GM21576 (cell line): ENCODE results near the gene MOV10L1.

Experiments used
- ATAC-seq: cut with Tn5 transposase; IDR thresholded peaks from one replicate; pipeline ENCODE4 v1.9.1; 2021; ENCODE audit warnings: mild to moderate bottlenecking, moderate library complexity; ENCODE audit not compliant: unreplicated experiment

MOV10L1 gene

GRCh38 chr22:50089682-50090411 lies at the start of gene MOV10L1:
Gene MOV10L1 (plus strand): TSS chr22:50090006. CDS start chr22:50090089, 83 bp downstream.
- no peak for ATAC-seq

DNA sequence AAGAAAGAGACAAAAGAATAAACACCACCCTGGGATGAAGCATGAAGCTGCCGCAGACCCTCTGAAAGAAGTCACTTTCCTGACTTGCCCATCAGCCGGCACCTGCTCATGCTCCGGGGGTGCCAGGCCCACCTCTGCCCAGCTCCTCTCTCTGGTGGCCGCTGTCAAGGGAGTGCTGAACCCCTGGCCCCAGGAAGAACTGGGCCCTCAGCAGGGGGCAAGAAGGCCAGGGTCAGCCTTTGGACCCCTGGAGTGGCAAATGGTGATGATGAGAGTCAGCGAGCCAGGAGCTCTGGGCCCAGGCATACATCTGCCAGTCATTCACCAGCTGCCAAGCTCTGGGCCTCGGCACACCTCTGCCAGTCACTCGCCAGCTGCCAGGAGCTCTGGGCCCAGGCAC lies 49.1 kb upstream of the MOV10L1 start:
- no peak for ATAC-seq

DNA sequence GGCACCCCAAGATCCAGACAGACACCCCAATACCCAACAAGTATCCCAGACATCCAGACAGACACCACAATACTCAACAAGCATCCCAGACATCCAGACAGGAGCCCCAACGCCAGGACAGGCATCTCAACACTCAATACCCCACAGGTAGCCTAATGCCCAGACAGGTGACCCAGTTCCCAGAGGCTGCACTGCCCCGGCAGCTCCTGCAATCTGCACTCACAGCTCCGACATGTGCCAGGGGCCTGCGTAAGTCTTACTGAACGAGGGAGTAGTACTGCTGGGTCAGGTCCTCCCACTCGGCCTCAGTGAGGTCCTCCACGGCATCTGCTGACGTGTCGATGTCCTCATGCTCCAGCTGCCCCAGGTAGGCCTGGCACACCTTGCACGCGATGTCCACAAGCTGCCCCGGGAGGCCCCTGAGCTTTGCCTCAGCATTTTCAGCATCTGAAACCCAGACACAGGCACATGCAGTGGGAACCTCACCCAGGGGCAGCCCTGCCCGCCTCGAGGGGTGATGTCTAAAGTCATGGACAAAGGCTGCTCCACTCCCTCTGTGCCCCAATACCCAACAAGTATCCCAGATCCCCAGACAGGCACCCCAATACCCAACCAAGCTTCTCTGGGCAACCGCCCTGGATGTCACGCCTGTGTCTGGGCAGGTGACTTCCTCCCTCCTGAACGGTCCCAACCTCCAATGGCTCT lies 48.3 kb upstream of the MOV10L1 start:
- no peak for ATAC-seq

GRCh38 chr22:50044485-50045118 lies 45.2 kb upstream of the MOV10L1 start:
- ATAC-seq: no peak

GRCh38 chr22:50045211-50046018 lies 44.4 kb upstream of the MOV10L1 start:
- ATAC-seq: no peak

- ATAC-seq: no peak
Observed at GRCh38 chr22:50046019-50046415, 43.8 kb upstream of the MOV10L1 start.

- no peak for ATAC-seq
Observed at GRCh38 chr22:50046481-50047245, 43.1 kb upstream of the MOV10L1 start.

- ATAC-seq: no peak
Observed at GRCh38 chr22:50047346-50047745, 42.5 kb upstream of the MOV10L1 start.

DNA sequence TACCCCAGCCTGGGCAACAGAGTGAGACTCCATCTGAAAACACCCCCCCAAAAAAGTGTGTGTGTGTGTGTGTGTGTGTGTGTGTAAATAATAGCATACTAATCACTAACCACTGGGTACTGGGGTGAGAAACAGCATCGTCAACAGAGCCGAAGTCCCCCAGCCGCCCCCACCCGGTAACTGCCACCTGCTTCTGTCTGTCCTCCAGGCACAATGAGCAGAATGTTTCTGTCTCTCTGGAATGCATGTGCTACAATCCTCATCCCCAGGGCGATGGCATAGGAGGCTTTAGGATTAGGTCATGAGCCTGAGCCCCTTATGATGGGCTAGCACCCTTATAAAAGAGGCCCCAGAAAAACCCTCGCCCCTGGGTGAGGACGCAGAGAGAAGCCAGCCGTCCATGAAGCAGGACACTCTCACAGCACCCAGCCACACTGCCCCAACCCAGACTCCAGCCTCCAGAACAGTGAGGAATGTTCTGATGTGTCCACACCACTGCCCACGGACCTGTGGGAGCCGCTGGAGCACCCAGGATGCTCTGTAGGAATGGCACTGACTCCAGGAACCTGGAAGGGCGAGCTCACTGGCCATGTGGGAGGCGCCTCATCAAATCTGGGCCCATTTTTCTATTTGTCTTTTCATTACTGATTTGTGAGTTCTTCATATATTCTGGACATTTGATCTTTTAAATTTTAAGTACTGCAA lies 41.6 kb upstream of the MOV10L1 start:
- ATAC-seq: no peak

DNA sequence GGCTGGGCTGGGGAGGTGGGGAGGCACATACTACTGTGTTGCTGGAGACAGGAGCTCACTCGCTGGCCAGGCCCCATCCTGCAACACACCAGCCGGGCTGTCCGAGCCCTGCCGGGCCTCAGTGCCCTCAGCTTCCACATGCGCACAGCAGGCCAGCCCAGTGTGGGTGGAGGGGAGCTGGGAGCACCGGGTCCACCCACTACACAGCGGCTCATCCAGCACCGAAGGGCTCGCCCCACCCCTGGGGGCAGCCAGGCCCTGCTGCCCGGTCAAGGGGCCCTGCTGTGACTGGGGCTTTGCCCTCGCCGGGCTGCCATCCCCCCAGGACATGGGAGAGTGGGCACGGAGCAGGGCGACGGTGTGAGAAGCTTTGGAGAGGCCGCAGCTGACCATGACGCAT lies 41.0 kb upstream of the MOV10L1 start:
- ATAC-seq: no peak

DNA sequence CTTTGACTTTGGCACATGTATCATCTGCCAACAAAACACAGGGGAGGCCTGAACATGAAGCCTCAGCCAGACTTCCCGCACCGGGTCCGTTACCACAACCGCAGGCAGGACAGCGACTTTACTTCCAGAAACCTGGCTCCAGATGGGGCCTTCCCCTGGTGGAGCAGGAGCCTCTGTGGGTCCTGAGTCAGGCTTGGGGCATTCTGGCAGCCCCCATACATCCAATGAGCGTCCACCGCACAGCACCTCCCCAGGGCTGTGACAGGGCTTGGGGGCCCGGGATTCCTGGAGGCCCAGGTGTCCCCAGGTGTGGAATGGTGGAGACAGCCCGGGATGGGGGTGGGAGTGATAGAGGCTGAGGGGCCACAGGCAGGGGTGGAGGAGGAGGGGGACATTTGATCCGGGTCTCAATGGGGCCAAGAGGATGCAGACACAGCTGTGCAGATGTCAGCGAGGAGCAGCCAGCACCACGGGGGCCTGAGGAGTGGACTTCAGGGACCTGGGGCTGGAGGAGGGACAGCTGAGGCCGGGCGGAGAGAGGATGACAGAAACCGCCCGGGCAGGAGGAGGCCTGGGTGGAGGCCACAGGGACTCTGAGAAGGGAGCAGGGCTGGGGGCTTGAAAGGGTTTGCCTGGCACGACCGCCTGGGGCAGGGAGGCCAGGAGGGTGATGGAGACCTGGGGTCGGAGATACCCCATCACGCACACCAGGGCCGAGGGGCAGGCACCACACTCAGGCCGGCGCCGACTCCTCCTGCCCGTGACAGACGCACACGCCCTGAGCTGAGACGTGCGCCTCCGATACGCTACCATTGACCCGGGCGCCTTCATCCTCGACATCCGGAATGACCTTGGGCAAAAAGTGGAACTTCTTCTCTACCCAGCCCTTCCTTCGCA lies 40.3 kb upstream of the MOV10L1 start:
- ATAC-seq: no peak

DNA sequence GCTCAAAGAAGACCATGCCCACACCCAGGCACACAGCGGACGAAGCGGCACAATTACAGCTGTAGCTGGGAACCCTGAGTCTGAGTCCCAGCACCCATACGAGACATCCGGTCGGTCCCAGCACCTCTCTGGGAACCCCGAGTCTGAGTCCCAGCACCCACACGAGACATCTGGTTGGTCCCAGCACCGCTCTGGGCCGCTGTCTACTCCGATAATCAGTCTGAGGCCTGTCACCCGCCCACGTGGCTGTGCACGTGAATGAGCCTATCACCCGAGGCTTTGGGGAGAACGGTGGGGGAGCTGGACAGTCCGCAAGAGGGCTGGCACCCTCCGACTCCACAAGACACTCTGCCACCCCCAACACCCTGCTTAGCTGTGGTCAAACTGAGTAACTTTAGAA lies 37.9 kb upstream of the MOV10L1 start:
- no peak for ATAC-seq

DNA sequence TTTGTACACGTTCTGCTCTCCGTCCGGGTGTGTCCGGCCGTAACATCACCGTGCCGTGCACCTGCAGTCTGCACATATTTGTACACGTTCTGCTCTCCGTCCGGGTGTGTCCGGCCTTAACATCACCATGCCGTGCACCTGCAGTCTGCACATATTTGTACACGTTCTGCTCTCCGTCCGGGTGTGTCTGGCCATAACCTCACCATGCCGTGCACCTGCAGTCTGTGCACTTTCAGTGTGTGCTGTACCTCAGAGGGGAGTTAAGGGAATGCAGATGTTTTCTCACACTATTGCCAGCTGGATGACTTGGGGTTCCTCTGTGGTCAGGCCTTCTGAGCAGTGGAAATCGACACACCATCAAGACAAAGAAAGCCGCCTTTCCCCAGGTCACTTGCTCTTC lies 35.9 kb upstream of the MOV10L1 start:
- ATAC-seq: no peak

DNA sequence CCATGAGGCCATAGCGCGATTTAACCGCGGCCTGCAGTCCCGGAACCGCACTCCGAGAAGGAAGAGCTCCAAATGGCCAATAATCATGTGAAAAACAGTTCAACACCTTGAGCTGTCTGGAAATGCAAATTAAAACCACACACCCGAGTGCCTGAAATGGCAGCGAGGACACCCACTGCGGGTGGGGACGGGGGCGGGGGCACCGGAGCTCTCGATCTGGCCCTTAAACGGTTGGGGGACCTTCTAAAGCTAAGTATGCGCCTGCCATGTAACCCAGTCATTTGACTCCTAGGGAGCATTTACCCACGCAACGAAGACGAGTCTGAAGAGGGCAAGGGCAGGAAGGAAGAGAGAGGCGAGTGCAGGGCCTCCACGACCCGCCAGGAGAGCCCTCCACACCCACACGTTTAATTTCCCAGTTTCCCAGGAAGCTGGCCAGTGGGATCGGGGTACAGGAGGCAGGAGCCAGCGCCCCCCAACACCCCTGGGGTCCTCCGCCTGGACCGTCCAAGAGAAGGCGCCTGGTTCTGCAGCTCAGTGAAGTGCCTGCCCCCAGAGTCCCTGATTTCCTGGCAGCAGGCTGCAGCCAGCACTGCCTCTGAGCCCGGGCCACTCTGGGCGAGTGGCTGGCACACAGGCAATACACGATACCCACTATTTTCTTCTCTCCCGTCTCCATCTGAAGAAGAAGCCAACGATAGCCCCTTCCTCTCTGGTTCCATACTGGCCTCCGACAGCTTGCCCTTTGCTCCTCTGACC lies 33.4 kb upstream of the MOV10L1 start:
- ATAC-seq: no peak

GRCh38 chr22:50057278-50058060 lies 32.3 kb upstream of the MOV10L1 start:
- no peak for ATAC-seq

DNA sequence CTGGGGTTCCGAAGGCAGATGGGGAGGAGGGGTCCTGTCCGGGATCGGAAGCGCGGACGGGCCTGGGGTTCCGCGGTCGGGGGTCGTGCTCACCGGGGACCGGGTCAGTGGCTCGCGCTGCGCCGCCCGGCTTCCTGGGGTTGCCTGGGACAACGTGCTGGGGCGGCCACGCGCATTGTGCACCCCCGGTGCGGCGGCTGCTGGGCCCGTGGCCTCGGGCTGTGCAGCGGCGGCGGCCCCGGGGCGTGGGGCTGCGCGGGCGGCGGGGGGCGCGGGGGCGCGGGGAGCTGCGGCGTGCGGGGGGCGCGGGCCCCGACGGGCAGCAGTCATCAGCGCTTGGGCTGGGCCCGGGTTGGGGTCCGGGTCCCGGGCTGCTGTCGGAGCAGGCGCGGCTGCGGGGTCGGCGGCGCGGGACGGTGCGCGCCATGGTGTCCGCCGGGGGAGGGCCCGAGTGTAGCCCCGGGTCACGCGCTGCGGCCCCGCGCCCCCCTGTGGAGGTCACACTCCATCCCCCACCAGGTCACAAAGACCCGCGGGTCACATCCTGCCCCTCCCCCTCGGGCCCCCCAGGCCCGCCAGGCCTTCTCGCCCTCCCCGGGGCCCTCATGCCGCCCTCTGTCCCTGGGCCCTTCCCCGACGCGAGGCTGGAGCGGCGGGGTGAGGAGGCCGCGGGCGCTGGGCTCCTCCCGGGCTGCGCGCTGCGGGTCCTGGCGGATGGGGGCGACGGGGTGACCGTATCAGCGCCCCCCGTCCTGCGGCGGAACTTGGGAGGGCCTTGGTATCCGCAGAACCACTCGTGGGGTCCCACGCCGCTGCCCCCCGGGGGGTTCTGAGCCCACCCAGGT lies 31.5 kb upstream of the MOV10L1 start, which contains the start of gene TTLL8:
TTLL8 (minus strand) TSS at position 238 of the 845 bp plus-strand sequence.
- ATAC-seq: no peak
